GM21515 (cell line): ENCODE results near the gene STRN4.
A peak's percentile ranks its signal among the peaks of the same experiment; 100 is the strongest.
"Not testable (repeated sequence)": the region's sequence is repeated elsewhere in the genome, so short reads cannot be mapped to it uniquely, and the experiment has no call there.

Experiments
- ATAC-seq: cut with Tn5 transposase; IDR thresholded peaks from one replicate; pipeline ENCODE4 v1.9.1; 2021; ENCODE audit not compliant: unreplicated experiment

Gene STRN4

DNA sequence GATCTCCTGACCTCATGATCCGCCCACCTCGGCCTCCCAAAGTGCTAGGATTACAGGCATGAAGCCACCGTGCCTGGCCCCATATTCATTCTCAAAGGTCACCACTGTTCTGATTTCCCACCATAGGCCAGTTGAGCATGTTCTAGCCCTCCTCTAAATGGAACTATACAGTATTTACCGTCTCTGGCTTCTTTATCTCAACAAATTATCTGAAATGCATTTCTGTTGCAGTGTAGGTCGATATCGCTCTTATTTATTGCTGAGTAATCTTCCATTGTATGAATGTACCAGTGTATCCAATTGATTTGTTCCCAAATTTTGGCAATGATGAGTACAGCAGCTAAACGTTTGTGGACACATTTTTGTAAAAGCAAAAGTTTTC lies 26.8 kb upstream of the STRN4 start:
- ATAC-seq, result no peak

DNA sequence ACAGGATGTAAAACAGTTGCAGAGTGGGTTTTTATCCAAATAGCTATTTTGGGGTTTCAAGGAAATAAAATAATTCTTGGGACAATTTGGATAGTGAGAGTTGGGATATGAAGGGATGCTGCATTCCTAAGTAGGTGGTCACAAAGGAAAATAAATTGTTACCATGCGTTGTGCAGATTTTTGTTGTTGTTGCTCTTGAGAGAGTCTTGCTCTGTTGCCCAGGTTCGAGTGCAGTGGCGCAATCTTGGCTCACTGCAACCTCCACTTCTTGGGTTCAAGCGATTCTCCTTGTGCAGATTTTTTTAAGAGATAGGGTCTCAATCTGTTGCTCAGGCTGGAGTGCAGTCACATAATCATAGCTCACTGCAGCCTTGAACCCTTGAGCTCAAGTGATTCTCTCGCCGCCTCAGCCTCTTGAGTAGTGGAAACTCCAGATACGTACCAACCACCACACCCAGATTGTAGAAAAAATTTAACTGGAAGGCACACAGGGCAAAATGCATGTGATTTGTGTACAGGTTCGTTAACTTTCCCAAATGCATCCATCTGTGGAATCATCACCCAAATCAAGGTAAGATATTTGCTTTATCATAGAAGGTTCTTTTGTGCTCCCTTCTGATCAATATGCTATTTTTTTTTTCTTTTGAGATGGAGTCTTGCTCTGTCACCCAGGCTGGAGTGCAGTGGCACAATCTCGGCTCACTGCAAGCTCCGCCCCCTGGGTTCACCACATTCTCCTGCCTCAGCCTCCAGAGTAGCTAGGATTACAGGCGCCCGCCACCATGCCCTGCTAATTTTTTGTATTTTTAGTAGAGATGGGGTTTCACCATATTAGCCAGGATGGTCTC lies 26.1 kb upstream of the STRN4 start:
- ATAC-seq, result no peak

- not testable (repeated sequence) for ATAC-seq
Measured at GRCh38 chr19:46768746-46769145, 22.5 kb upstream of the STRN4 start.

DNA sequence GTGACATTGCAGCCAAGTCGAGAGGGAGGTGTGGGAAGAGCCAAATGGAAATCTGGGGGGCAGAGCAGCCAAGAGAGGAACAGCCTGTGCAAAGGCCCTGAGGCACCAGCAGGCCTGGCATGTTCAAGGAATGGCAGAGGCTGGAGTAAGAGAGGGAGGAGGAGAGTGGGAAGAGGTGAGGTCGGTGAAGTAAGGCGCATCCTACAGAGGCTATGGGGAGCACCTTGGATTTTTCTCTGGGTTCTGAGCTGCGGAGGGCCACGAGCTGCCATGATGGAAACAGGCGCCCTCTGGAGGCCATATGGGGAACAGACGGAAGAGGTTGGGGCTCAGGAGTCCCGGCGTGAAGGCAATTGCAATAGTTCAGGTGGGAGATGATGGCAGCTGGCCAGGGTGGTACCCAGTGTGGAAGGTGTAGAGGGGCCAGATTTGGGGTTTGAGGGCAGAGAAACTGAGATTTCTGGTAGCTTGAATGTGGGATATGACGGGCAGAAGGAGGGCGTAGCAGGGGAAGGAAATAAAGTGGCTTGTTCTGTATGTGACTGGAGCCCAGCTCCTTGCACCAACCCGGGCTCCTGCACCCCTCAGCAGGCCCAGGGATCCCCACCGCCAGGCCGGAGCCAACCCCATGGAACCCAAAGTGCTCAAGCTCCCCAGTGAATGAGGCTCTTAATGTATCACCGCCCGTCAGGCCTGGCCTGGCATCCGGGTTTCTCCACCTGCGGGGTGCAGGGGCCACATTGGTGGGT lies 20.5 kb upstream of the STRN4 start:
- ATAC-seq, result no peak

GRCh38 chr19:46764817-46765291 lies 18.6 kb upstream of the STRN4 start:
- no peak for ATAC-seq

GRCh38 chr19:46762245-46762890 lies 16.1 kb upstream of the STRN4 start:
- no peak for ATAC-seq

DNA sequence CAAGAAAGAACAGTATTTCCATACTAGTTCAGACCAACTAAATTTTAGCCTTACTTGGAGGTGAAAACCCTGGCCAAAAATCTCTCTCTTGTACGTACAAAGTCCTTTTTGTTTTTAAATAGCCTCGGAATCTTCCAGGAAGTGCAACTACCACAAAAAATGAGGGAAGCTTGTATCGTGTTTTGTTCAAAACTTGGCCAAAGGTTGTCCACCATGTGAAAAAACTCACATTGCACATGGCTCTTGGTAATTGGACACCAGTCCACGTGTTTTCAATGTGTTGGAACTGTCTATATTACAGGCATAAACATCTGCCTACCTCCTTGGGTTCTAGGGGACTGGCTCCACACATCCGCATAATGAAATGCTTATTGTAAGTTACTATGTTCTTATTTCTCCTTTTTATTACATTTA lies 15.2 kb upstream of the STRN4 start:
- no peak for ATAC-seq

- ATAC-seq, result not testable (repeated sequence)
Measured at GRCh38 chr19:46760897-46761296, 14.6 kb upstream of the STRN4 start.

- ATAC-seq, result no peak
Measured at GRCh38 chr19:46760363-46760762, 14.1 kb upstream of the STRN4 start.

GRCh38 chr19:46759817-46760333 lies 13.6 kb upstream of the STRN4 start:
- no peak for ATAC-seq

DNA sequence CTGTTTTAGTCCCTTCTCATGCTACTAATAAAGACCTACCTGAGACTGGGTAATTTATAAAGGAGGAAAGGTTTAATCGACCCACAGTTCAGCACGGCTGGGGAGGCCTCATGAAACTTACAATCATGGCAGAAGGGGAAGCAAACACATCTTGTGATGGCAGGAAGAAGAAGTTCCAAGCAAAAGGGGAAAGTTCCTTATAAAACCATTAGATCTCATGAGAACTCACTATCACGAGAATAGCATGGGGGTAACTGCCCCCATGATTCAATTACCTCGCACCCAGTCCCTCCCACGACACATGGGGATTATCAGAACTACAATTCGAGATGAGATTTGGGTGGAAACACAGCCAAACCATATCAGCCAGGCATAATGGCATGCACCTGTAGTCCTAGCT lies 13.0 kb upstream of the STRN4 start:
- no peak for ATAC-seq

DNA sequence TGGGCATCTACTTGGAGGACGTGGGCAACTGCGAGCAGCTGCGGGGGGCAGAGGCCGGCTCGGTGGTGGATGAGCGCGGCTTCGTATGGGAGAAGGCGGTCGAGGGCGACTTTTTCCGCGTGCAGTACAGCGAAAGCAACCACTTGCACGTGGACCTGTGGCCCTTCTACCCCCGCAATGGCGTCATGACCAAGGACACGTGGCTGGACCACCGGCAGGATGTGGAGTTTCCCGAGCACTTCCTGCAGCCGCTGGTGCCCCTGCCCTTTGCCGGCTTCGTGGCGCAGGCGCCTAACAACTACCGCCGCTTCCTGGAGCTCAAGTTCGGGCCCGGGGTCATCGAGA lies 10.3 kb upstream of the STRN4 start:
- no peak for ATAC-seq

- no peak for ATAC-seq
Measured at GRCh38 chr19:46755853-46756543, 9.7 kb upstream of the STRN4 start.

DNA sequence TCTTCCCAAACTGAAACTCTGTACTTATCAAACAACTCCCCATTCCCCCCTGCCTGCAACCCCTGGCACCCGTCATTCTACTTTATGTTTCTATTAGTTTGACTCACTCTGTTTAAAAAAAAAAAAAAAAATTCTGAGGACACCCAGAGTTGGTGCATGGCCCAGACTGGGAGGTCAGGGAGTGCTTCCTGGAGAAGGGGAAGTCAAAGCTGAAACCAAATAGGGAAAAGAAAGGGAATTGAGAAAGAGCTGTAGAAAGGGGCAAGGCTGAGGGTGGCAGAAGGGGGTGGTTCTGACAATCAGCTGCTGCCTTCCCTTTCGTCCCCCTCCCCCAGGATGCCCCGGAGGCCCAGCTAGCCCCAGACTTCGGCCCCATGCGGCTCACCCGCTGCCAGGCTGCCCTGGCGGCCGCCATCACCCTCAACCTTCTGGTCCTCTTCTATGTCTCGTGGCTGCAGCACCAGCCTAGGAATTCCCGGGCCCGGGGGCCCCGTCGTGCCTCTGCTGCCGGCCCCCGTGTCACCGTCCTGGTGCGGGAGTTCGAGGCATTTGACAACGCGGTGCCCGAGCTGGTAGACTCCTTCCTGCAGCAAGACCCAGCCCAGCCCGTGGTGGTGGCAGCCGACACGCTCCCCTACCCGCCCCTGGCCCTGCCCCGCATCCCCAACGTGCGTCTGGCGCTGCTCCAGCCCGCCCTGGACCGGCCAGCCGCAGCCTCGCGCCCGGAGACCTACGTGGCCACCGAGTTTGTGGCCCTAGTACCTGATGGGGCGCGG lies 9.0 kb upstream of the STRN4 start:
- no peak for ATAC-seq

GRCh38 chr19:46753420-46754155 lies 7.3 kb upstream of the STRN4 start:
- no peak for ATAC-seq

DNA sequence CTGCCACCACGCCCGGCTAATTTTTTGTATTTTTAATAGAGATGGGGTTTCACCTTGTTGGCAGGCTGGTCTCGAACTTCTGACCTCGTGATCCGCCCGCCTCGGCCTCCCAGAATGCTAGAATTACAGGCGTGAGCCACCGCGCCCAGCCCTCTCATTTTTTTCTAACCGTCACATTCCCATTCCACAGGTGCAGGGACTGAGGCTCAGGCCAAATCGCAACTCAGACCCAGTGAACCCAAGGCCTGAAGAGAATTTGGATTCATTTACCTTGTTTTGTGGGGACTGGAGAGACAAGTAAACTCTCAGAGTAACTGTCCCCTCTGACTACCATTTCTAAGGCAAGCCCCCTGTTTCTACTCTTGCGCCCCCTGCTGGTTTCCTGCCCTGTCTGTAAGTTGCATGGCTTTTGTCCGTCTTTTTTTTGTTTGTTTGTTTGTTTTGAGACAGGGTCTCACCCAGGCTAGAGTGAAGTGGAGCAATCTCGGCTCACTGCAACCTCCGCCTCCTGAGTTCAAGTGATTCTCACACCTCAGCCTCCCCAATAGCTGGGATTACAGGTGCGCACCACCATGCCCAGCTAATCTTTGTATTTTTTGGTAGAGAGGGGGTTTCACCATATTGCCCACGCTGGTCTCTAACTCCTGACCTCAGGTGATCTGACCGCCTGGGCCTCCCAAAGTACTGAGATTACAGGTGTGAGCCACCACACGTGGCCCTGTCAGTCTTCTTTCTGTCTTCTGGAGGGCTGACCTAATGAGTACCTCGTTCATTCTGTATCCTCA lies 2.3 kb upstream of the STRN4 start:
- no peak for ATAC-seq

DNA sequence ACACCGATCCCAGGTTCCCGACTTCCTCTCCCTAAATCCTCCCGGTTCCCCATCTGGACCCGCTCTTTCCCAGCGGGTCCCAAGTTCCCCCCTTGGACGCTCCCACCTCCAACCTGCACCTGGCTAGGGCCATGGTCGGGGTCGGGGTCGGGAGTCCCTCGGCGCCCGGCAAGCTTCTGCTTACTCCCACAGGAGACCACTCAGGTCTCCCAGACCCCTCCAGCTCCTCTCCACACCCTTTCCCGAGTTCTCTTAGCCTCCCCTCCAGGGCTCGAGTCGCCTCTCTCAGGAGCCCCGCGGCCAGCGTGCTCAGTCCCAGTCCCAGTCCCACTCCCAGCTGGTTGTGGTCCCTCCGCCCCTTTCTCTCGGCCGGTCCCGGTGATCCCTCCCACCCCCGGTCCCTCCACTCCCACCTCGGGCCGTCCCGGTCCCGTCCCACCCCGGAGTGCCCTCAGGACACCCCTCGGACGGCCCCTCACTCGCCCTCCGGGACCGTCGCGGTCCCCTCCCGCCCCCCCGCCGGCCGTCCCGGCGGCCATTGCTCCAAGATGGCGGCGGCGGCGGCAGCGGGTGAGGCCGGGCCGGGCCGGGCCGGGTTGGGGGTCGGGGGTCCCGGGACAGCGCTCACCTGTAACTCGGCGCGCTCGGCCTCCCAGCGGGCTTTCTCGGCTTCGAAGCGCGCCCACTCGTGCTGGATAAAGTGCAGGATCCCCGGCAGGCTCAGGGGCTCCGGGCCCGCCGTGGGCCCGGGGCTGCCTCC lies 549 bp downstream of the STRN4 start, which contains the start of gene FKRP:
Gene FKRP, plus strand, starts transcription at position 537 of the 760 bp plus-strand sequence. CDS start 9,394 bp downstream, outside the sequence.
- peak; percentile 36 for ATAC-seq

- ATAC-seq, result no peak
Measured at GRCh38 chr19:46745030-46745429, 1.2 kb downstream of the STRN4 start.
